Measurements from ENCODE around the gene CDKL1. TPM values are rescaled to one million over a fixed set of nuclear protein-coding genes. Genes with fewer than 3 reads are reported as not detected.

CDKL1 gene
- total and polyA plus RNA-seq, 2 donors (not counting 1 experiment from before 2014, with no cell fraction given): 5.3 to 7.9 TPM

- peaks cover 5 to 7% of the 10 kb centered on the region in 2 donors for H3K4me1 ChIP-seq (ENCODE audit: control insufficient read depth in 2 of 2, insufficient read depth in 2 of 2, low read length in 2 of 2)
- H4K20me1 ChIP-seq (ENCODE audit: control insufficient read depth, insufficient read depth, low read length, poor library complexity, severe bottlenecking): no peaks in the 10 kb centered on the region
- H2AFZ ChIP-seq (ENCODE audit: insufficient read depth, low read depth, low read length, poor library complexity, severe bottlenecking): no peak overlapping the region
- H3K9me3 ChIP-seq (ENCODE audit: control extremely low read depth in 1 of 3, control insufficient read depth in 2 of 3, insufficient read depth in 1 of 3, low read length in 2 of 3): no peaks in the 10 kb centered on the region
- H3K36me3 ChIP-seq (replicated peaks in 1 of 2; ENCODE audit: control extremely low read depth in 1 of 2, control insufficient read depth in 1 of 2, extremely low read depth in 1 of 2, insufficient read depth in 2 of 2, low read length in 1 of 2): no peaks in the 10 kb centered on the region
- H3K9me3 Mint-ChIP-seq (ENCODE audit: insufficient read depth): peaks cover 2% of the 10 kb centered on the region
- H3K9ac ChIP-seq (ENCODE audit: low read length): no peak overlapping the region
- DNase-seq: no peak
- no peaks in the 10 kb centered on the region for H3K27me3 ChIP-seq (replicated peaks in 1 of 4; ENCODE audit: control extremely low read depth in 1 of 4, control insufficient read depth in 3 of 4, insufficient read depth in 4 of 4, low read length in 3 of 4)
- H3K4me2 ChIP-seq (replicated peaks; ENCODE audit: low read depth, low read length, poor library complexity, severe bottlenecking): no peak overlapping the region
- CTCF ChIA-PET: no interaction called here
- intact Hi-C loops (cut with micrococcal nuclease): no loop called here
- no peak overlapping the region for H3K4me3 Mint-ChIP-seq
- H3K27ac ChIP-seq (ENCODE audit: low read length in 2 of 2): no peak overlapping the region
- H3K4me3 ChIP-seq (ENCODE audit: control extremely low read depth in 1 of 5, extremely low read depth in 1 of 5, insufficient read depth in 1 of 5, low read depth in 2 of 5, low read length in 4 of 5): no peak overlapping the region
- no peak for ATAC-seq (ENCODE audit: low read depth)
- no peaks in the 10 kb centered on the region for H3K79me2 ChIP-seq (ENCODE audit: control insufficient read depth, insufficient read depth, low read length)
- peaks cover 3% of the 10 kb centered on the region for H3K27me3 Mint-ChIP-seq
- POLR2A ChIA-PET: no interaction called here
- peaks cover 9% of the 10 kb centered on the region for H3K4me1 Mint-ChIP-seq
- TF ChIP-seq CTCF (IDR thresholded peaks at IDR 0.05) (no peak), EZH2 (IDR thresholded peaks at IDR 0.05; ENCODE audit: borderline replicate concordance, insufficient read depth, low read depth, low read length, poor library complexity, severe bottlenecking) (no peak)
- 100% methylated on average over 4 of the region's 4 CpGs for WGBS (ENCODE audit: insufficient coverage)
- no peak overlapping the region for H3K27ac Mint-ChIP-seq
Measured at GRCh38 chr14:50371546-50371945, 25.1 kb downstream of the CDKL1 start.

GRCh38 chr14:50366589-50366988, 30.1 kb downstream of the CDKL1 start:
- Histone ChIP-seq H3K4me3 (ENCODE audit: control extremely low read depth in 1 of 5, extremely low read depth in 1 of 5, insufficient read depth in 1 of 5, low read depth in 2 of 5, low read length in 4 of 5) (no peak overlapping the region), H3K4me1 (ENCODE audit: control insufficient read depth in 2 of 2, insufficient read depth in 2 of 2, low read length in 2 of 2) (peaks cover 21 to 33% of the 10 kb centered on the region in 2 donors), H3K27me3 (replicated peaks in 1 of 4; ENCODE audit: control extremely low read depth in 1 of 4, control insufficient read depth in 3 of 4, insufficient read depth in 4 of 4, low read length in 3 of 4) (no peaks in the 10 kb centered on the region), H4K20me1 (ENCODE audit: control insufficient read depth, insufficient read depth, low read length, poor library complexity, severe bottlenecking) (no peaks in the 10 kb centered on the region), H2AFZ (ENCODE audit: insufficient read depth, low read depth, low read length, poor library complexity, severe bottlenecking) (peak overlapping the region; percentile 21), H3K4me2 (replicated peaks; ENCODE audit: low read depth, low read length, poor library complexity, severe bottlenecking) (no peak overlapping the region), H3K79me2 (ENCODE audit: control insufficient read depth, insufficient read depth, low read length) (no peaks in the 10 kb centered on the region), H3K36me3 (replicated peaks in 1 of 2; ENCODE audit: control extremely low read depth in 1 of 2, control insufficient read depth in 1 of 2, extremely low read depth in 1 of 2, insufficient read depth in 2 of 2, low read length in 1 of 2) (no peaks in the 10 kb centered on the region), H3K9ac (ENCODE audit: low read length) (no peak overlapping the region), H3K27ac (ENCODE audit: low read length in 2 of 2) (no peak overlapping the region), H3K9me3 (ENCODE audit: control extremely low read depth in 1 of 3, control insufficient read depth in 2 of 3, insufficient read depth in 1 of 3, low read length in 2 of 3) (peaks cover 0 to 3% (median 0%) of the 10 kb centered on the region in 3 donors)
- ATAC-seq (ENCODE audit: low read depth) (no peak), DNase-seq (no peak)
- H3K9me3 Mint-ChIP-seq (ENCODE audit: insufficient read depth): peaks cover 2% of the 10 kb centered on the region
- H3K27ac Mint-ChIP-seq: peak overlapping the region; percentile 18
- no peak overlapping the region for H3K4me3 Mint-ChIP-seq
- ChIA-PET CTCF (interaction anchor here (1.9 kb wide), 1 partner anchor 46 kb away, joined by 6 read pairs; no protein-coding TSS in a partner anchor), POLR2A (no interaction called here)
- TF ChIP-seq EZH2 (IDR thresholded peaks at IDR 0.05; ENCODE audit: borderline replicate concordance, insufficient read depth, low read depth, low read length, poor library complexity, severe bottlenecking) (no peak), CTCF (IDR thresholded peaks at IDR 0.05) (no peak)
- H3K27me3 Mint-ChIP-seq: no peaks in the 10 kb centered on the region
- intact Hi-C loops (cut with micrococcal nuclease): no loop called here
- WGBS (ENCODE audit: insufficient coverage): 95% methylated on average over 4 of the region's 4 CpGs
- H3K4me1 Mint-ChIP-seq: peaks cover 40% of the 10 kb centered on the region
